Hematopoietic multipotent progenitor cell treated with erythropoietin and hydrocortisone succinate and interleukin-3 and kit ligand, for 17 days (in vitro differentiated cells): ENCODE data around the gene DIS3L.
"Not testable (repeated sequence)": the region's sequence is repeated elsewhere in the genome, so short reads cannot be mapped to it uniquely, and the experiment has no call there.

Experiments used
- DNase-seq: peaks from one replicate; pipeline ENCODE4 v3.0.0-alpha.2; 2015; ENCODE audit warnings: low spot score

DIS3L gene

DNA sequence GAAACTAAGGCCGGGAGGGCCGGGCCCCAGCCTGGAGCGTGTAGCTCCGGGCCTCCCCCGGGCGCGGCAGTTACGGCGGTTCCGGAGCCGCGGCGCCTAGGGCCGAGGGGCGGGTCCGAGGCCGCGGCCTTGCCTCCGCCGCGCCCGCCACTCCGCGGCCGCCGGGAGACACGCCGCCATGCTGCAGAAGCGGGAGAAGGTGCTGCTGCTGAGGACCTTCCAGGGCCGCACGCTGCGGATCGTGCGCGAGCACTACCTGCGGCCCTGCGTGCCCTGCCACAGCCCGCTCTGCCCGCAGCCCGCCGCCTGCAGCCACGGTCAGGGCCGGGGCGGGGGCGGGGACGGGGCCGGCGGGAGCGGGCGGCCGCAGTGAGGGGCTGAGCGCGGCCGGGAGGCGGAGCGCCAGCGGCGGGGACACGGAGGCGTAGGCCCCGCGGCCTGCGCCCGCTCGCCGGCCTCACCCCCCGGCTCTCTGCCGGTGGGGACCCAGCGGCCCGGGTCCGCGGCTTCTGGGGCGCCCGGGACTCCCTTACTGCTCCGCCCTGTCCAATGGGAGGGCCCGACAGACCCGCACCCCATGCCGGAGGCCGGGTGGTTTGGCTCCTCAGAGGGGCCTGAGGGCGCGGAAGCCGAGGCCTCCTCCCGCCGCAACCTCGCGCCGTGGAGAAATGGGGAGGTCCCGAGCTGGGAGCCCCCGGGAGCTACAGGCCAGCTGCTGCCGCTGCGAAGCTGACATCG lies at the start of gene DIS3L:
TSS of gene DIS3L (plus strand) at position 150 of the 738 bp plus-strand sequence. CDS start at position 179, 29 bp downstream.
- peak; percentile 52 for DNase-seq

DNA sequence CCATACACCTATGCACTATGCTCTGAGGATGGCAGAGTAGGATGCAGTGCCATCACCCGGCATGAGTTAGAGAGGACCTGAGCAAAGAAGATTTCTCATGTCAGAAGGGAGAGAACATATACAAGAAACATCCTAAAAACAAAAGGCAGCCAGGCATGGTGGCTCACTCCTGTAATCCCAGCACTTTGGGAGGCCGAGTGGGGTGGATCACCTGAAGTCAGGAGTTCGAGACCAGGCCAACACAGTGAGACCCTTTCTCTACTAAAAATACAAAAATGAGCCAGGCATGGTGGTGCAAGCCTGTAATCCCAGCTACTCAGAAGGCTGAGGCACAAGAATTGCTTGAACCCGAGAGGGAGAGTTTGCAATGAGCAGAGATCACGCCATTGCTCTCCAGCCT lies 47.5 kb upstream of the DIS3L start:
- not testable (repeated sequence) for DNase-seq

DNA sequence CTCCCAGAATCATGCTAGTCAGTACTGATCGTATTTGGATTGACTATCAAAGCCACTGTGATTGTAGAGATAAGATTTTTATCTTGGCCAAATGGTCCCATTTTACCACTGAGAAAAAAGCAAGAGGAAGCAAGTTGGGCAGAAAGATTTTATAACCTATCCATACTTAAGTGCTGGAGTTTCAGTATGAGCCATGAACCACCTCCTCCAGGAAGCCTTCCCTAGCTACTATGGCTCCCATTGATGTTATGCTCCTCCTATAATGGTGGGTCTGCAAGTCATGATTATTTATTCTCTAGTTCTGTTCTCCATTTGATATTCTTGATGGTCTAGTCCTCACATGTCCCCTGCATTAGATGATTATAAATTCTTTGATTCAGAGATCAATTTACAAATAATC lies 46.4 kb upstream of the DIS3L start:
- no peak for DNase-seq

- no peak for DNase-seq
These were observed 43.7 kb upstream of the DIS3L start for GRCh38 chr15:66249605-66250174.

DNA sequence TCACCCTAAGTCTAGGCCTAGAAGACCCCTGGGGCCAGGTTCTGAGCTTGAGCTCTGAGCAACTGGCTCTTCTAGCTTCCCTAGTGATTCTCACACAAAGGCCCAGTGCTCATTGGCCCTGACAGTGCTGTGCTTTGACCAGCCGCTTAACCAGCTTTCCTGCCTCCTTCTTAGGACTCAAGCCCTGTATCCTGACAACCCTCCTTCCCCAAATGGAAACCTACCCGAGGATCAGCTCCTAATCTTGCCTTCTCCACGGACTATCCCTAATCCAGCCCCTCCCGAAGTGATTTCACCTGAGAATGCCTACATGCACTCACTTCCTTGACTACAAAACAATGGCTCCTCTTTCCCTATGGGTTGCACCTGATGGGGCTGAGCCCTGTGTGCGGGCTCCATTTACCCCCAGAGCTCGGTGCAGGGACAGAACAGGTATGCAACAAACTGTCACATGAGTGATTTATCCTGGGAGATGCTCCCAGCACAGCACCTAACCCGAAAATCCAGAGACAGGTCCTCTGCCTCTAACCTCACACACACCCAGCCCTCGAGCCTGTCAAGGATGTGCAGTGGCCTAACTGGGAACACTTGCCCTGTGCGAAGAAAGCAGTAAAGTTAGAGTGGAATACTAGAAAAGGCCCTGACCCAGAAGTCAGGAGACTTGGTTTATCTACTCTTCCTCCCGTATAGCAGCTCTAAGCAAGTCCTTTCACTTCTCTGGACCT lies 42.1 kb upstream of the DIS3L start:
- DNase-seq: no peak

DNA sequence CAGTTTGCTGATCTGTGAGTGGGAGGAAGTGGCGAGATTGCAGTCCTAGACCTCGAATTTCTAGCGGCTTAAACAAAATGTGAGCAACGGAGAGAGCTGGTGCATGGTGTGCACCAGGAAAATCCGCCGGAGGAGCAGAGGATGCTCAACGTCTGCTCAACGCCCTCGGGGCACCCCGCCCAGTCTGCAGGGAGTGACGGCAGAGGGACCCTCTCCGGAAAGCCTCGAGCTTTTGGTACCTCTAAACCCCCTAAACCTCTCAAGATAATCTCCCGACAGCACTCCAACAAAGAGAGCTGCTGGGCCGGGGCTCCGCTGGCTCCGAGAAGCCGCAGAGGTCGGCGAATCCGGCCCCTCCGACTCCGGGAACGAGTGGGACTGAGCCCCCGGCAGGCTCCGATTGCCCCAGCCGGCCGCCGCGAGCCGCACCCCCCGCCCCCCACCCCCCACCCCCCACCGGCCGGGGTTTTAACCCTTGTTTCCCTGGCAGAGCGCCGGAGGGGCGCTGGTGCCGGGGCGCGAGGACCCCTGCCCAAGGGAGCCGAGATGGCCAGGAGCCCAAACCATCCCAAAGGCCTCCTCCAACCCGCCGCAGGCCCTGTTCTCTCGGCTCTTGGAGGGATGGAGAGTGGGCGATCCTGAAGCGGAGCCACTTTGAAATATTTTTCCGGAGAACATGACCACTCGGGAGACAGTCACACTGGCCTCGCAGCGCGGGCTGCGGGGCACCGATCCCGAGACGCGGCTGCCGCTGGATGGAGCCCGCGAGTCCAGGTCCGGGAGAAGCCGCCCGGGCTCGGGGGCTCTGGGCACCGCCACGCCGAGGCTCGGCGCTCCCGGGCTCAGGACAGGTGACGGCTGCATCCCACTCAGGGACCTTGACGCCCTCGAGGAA lies 41.3 kb upstream of the DIS3L start:
- no peak for DNase-seq

DNA sequence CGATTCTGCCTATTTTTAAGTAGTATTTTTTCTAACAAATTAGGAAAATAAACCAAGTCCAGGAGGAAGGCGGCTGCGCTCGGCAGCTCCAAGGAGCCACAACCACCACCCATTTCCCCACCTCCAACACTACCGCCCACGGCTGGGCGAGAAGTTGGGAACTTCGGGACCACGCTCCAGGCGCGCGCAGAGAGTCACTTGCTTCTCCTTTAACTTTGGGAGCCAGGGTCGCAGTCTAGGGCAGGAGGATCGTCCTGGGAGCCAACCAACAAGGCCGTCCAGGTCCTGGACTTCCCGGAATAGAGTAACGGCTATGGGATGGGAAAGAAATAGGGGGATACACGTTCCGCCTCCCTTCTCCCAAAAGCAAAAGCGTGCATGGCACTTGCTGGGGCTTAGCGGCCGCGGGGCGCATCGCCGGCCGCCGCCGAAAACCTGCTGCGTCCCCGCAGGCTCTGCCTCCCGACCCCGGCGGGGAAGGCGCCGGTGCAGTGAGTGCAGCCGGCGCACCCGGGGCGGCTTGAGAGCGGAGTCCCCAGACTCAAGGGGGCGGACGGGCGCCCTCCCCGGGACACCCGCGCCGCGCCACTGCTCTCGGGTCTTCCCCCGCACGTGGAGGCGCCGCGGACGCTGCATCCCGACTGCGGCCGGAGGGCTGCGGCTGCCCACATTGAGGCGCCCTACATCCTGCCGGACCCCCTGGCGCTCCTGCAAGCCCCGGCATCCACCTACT lies 40.5 kb upstream of the DIS3L start:
- no peak for DNase-seq

DNA sequence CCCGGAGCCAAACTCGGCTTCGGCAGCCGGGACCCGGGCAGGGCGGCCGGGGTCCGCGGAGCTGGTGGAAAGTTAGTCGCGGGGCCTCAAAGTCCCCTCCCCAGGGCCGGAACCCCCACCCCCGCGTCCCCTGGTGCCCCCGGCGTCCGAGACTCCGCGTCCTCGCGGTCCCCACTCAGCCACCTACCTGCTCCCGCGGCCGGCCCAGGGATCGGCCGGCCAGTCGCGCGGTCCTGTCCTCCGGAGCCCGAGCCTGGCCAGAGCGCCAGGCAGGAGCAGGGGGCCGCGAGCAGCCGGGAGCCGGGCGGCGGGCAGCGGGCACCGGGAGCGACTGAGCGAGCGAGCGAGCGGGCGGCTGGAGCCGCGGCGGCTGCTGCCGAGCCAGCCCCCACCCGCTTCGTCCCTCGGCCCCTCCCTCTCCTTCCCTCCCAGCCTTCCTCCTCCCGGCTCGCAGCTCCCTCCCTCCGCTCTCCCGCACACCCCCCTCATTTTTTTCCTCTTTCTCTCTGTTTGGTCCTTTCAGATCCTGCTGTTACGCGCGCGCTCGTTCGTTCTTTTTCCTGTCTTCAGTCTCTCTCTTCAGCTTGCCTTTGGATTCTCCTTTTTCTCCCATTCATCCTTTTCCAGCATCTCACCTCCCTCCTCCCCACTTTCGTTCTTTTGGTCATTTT lies 39.8 kb upstream of the DIS3L start, which contains the start of gene MEGF11:
TSS of gene MEGF11 (minus strand) at position 333 of the 671 bp plus-strand sequence. CDS start 125,347 bp downstream, outside the sequence.
- DNase-seq: no peak

DNA sequence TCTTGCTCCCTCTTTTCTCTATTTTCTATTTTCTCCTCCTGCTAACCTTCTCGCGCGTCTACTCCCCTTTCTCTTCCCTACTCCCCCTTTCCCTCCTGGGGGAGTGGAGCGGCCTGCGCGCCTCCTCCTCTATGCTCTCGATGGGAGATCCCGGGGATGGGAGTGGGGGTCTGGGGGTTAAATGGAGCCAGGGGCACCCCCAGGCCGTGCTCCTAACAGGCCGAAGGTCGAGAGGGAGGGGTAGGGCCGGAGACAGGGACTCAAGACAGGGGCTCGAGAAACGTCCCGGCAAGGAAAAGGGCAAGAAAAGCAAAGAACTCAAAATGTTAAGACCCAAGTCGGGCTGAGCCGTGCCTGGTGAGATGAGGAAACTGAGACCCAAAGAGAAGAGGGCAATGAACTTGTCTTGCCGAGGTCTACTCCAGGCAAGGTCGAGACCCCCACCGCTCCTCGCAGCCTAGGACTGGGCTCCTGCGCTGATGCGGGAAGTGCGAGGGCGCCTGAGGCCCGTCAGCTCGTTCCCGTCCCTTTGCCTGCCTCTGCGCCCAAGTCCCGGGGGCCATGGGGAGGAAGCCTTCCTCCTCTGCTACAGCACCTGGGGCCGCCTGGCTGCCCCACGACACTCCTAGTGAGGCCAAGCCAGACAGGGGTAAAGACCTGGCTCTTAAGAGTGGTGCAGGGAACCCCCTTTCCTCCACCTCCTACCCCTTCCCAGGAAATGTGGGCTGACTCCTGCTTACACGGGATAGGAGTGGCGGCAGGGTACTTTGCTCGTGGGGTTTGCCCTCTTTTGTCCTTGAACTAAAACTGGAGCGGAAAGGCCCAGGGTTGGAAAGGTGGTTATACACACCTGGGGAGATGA lies 39.0 kb upstream of the DIS3L start:
- no peak for DNase-seq

DNA sequence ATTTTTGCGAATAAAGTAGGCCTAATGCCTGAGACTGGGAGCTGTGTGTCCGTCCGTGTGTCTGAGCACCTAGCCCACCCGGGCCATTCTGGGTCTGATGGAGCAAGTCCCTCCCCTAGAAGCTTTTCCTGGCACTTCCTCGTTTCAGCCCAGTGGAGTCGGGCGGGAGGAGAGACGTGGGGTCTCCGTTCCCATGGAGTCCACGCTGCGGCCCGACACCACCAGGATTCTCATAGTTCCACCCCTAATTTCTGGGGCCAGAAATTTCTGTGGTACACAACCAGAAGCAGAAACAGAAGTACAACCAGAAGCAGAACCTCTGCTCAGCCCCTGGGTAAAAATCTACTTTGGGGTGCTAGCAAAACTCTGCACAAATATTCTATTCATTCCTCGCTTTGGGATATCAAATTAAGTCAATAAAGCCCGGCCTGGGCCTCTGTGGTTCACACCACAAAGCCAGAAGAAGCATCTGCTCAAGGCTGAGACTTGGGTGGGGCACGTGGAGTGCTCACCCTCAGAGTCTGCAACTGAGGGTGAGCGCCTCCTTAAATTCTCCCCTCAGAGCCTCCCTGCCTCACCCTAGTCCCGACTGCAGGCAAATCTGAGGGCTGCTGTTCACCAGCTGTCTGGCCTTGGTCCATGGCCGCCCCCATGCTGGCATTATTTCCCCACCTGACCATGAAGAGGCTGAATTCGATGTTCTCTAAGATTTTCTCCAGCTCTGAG lies 38.3 kb upstream of the DIS3L start:
- DNase-seq: no peak

- DNase-seq: no peak
These were observed 36.7 kb upstream of the DIS3L start for GRCh38 chr15:66256692-66257091.

DNA sequence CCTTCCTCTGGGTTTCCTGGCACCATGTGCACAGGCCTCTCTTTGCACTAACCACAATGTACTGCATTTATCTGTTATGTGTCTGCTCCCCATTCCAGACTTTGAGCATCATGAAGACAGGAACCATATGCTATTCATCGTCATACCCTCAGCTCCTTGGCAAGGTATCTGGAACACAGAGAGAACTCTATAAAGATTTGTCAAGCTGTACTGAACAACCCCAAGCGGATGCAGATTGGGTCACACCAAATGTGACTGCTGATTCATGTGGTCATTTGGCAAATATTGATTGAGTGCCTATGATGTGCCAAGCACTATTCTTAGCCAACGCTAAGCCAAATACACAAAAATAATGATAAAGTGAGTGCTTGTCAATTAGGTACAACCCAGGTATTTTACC lies 32.3 kb upstream of the DIS3L start:
- DNase-seq: no peak

DNA sequence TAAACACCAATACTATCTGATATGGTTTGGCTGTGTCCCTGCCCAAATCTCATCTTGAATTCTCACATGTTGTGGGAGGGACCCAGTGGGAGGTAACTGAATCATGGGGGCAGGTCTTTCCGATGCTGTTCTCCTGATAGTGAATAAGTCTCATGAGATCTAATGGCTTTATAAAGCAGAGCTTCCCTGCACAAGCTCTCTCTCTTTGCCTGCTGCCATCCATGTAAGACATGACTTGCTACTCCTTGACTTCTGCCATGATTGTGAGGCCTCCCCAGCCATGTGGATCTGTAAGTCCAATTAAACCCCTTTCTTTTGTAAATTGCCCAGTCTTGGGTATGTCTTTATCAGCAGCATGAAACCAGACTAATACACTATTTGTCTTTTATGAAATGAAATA lies 30.5 kb upstream of the DIS3L start:
- DNase-seq: not testable (repeated sequence)

GRCh38 chr15:66264859-66265513 lies 28.4 kb upstream of the DIS3L start:
- no peak for DNase-seq

DNA sequence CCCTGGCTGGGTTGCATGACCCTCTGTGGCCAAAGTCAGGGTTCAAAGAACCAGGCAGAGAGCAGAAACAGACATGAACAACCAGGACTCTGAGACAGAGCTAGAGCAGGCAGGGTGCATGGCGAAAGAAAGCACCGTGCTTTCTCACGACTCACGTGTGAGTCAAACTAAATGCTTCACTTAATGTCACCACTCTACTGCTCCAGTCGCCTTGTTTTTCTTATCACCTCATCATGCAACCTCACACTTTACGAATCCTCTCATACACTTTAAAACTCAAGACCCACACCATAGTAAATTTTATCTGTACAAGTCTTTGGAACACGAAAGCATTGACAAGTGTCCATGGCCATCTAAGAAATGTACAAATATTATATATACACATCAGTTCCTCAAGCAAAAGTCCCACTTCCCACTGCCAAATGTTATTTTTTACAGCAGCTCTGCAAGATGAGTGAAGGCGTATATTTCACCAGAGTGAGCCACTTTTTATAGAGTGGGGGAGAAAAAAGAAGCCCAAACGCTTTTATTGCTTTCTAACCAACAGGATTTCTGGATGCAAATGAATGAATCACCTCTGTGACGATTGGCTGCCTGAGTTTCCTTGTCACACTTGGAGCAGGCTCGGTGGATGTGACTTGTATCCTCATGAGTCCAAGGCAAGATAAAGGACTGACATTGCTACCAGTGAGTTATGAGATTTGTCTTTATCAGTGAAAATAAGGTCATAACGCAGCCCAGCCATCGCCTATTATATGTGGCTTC lies 23.9 kb upstream of the DIS3L start:
- no peak for DNase-seq

- DNase-seq: no peak
These were observed 22.4 kb upstream of the DIS3L start for GRCh38 chr15:66270932-66271331.

DNA sequence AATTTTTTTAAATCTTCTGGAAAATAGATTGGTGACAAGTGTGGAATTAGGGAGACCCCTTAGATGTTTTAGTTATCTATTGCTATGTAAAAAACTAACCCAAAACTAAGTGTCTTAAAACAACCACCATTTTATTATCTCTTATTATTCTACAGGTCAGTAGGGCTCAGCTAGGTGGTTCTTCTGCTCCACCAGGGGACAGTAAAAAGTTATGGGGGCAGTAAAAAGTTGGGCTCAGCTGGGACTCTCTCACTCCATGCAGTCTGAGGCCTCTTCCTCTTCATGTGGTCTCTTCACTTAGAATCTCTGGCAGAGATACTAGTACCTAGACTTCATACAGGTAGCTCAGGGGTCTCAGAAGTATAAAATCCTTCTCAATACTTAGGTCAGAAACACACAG lies 18.0 kb upstream of the DIS3L start:
- no peak for DNase-seq

DNA sequence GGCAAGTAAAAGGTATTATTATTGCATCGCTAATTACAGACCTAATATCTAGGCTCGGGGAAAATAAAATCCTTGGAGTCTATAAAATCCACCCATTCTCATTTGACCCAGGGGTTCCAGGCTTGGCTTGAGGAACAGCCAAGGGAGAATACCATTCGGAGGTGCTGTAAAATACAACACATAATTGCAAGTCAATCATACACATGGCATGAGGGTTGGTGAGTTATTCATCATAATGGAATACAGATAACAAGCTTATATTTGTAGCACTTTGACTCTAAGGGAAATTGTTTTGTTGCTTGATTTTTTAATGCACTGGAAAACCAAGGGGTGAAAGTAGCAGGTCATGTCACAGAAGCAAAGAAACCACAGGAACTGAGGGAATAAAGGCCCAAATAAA lies 16.8 kb upstream of the DIS3L start:
- no peak for DNase-seq
